K562 treated with DMSO at 1 percent for 4 hours (cell line): ENCODE results near the gene APH1B. TPM values are rescaled to one million over a fixed set of nuclear protein-coding genes. Genes with fewer than 3 reads are reported as not detected.

Experiments
- total RNA-seq: library from RNA; unstranded; fragments of 300-600 nt; gene quantifications from 2 replicates; pipeline ENCODE4 v1.2.3, GENCODE V29; 2022; ENCODE audit not compliant: insufficient read depth

Gene APH1B
- total RNA-seq = 4.8 and 9.0 TPM in 2 replicates

GRCh38 chr15:63277038-63277892, at the start of gene APH1B:
Gene APH1B (plus strand): TSS chr15:63277605. CDS start chr15:63277624, 19 bp downstream.

Other genes starting within 250 kb of the APH1B start
- gene TPM1, start 234.9 kb upstream of the APH1B start, total RNA-seq = 60.7 and 79.2 TPM in 2 replicates
- 13.3 and 18.7 TPM in 2 replicates for gene LACTB, start 155.7 kb upstream of the APH1B start, total RNA-seq
- 65.3 and 73.6 TPM in 2 replicates for gene RPS27L, start 120.1 kb upstream of the APH1B start, total RNA-seq
- gene RAB8B, start 88.0 kb upstream of the APH1B start, total RNA-seq = 5.5 and 6.5 TPM in 2 replicates
- 2.0 and 3.7 TPM in 2 replicates for gene CA12, start 104.2 kb downstream of the APH1B start, total RNA-seq
- gene USP3, start 227.0 kb downstream of the APH1B start, total RNA-seq = 25.4 and 28.9 TPM in 2 replicates